Measurements from ENCODE around the gene ZNF598. TPM values are rescaled to one million over a fixed set of nuclear protein-coding genes. Genes with fewer than 3 reads are reported as not detected.

The ZNF598 gene
- total and polyA plus RNA-seq, 2 of the 13 experiments (the other 11 are each of a cell fraction or from before 2014, with no cell fraction given), result 13.5 to 14.2 TPM

DNA sequence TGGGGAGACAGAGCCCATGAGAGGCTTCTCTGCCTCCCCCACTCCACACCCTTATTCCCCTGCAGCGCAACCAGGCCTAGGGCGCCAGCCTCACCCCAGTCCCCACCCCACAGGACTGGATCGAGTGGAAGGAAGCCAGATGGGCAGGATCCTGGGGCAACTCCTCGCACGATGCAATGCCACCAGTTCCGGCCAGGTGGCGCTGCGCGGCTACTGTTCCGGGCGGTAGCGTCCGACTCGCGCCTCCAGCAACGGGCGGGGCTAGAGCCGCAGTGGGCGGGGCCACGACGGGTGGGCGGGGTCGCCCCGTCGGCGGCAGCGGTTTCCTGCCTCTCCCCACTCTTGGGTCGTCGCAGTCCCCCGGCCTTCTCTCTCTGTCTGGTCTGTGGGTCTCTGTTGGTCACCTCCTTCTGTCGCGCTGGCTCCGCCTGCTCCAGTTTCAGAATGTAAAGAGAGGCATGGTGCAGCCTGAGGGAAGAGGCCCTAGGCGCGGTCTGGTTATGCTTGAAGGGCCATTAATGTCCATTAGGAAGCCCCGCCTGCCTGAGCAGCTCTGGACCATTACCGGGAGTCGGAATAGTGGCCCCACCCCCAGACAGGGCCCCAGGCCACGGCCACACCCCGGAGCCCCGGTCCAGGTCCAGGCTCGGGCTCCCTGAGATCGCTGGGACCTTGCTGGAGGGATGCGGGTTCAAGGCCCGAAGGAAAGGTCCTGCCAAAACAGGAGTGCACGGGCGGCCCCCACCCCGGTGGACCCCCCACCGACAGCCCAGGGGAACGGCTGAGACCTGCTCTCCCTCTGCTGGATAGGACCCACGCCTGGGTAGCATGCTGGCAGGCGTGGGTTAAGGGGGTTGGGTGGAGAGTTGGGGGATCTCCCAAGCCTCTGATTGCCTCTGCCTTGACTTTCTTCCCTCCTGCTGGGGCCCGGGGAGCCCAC is 13.7 kb upstream of the ZNF598 start (continued):
- TF ChIP-seq, protein P1, sequence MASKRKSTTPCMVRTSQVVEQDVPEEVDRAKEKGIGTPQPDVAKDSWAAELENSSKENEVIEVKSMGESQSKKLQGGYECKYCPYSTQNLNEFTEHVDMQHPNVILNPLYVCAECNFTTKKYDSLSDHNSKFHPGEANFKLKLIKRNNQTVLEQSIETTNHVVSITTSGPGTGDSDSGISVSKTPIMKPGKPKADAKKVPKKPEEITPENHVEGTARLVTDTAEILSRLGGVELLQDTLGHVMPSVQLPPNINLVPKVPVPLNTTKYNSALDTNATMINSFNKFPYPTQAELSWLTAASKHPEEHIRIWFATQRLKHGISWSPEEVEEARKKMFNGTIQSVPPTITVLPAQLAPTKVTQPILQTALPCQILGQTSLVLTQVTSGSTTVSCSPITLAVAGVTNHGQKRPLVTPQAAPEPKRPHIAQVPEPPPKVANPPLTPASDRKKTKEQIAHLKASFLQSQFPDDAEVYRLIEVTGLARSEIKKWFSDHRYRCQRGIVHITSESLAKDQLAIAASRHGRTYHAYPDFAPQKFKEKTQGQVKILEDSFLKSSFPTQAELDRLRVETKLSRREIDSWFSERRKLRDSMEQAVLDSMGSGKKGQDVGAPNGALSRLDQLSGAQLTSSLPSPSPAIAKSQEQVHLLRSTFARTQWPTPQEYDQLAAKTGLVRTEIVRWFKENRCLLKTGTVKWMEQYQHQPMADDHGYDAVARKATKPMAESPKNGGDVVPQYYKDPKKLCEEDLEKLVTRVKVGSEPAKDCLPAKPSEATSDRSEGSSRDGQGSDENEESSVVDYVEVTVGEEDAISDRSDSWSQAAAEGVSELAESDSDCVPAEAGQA (IDR thresholded peaks at IDR 0.05; ENCODE audit: low read depth), result no peak
- TF ChIP-seq, protein P1 (CRISPR knock-in tag; IDR thresholded peaks at IDR 0.05; ENCODE audit: borderline replicate concordance), result no peak
- TF ChIP-seq ERF (CRISPR knock-in tag; IDR thresholded peaks at IDR 0.05) (peak; percentile 80), ATF7-NPFF (CRISPR knock-in tag; IDR thresholded peaks at IDR 0.05; ENCODE audit: low read depth) (no peak), ZNF256 (CRISPR knock-in tag; conservative IDR thresholded peaks at IDR 0.05) (no peak), ZNF446 (CRISPR knock-in tag; IDR thresholded peaks at IDR 0.05) (peak; percentile 62; the same call in 1 of the 2 replicates), ZNF501 (CRISPR knock-in tag; IDR thresholded peaks at IDR 0.05) (peak; percentile 95), EP300 (IDR thresholded peaks at IDR 0.05; ENCODE audit: low read depth in 2 of 2, low read length in 2 of 2) (no peak), EP300 (CRISPR knock-in tag; IDR thresholded peaks at IDR 0.05; ENCODE audit: borderline replicate concordance) (no peak), PITX1 (CRISPR knock-in tag; IDR thresholded peaks at IDR 0.05) (no peak; the same call in 1 of the 2 replicates), ZNF775 (CRISPR knock-in tag; IDR thresholded peaks at IDR 0.05; ENCODE audit: borderline replicate concordance) (no peak), ZNF780A (CRISPR knock-in tag; IDR thresholded peaks at IDR 0.05) (no peak), PCBP1 (IDR thresholded peaks at IDR 0.05; ENCODE audit: borderline replicate concordance, low read depth, low read length) (0 out of 2 replicates have a peak, but pooled peaks have one; percentile 16), MTF2 (CRISPR knock-in tag; IDR thresholded peaks at IDR 0.05; ENCODE audit: borderline replicate concordance) (no peak)
- TF ChIP-seq, protein P2, sequence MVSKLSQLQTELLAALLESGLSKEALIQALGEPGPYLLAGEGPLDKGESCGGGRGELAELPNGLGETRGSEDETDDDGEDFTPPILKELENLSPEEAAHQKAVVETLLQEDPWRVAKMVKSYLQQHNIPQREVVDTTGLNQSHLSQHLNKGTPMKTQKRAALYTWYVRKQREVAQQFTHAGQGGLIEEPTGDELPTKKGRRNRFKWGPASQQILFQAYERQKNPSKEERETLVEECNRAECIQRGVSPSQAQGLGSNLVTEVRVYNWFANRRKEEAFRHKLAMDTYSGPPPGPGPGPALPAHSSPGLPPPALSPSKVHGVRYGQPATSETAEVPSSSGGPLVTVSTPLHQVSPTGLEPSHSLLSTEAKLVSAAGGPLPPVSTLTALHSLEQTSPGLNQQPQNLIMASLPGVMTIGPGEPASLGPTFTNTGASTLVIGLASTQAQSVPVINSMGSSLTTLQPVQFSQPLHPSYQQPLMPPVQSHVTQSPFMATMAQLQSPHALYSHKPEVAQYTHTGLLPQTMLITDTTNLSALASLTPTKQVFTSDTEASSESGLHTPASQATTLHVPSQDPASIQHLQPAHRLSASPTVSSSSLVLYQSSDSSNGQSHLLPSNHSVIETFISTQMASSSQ (IDR thresholded peaks at IDR 0.05; ENCODE audit: low read depth), result no peak
- TF ChIP-seq, protein P2 (CRISPR knock-in tag; IDR thresholded peaks at IDR 0.05; ENCODE audit: borderline replicate concordance), result no peak; the same call in 1 of the 2 replicates
- TF ChIP-seq, protein P3, sequence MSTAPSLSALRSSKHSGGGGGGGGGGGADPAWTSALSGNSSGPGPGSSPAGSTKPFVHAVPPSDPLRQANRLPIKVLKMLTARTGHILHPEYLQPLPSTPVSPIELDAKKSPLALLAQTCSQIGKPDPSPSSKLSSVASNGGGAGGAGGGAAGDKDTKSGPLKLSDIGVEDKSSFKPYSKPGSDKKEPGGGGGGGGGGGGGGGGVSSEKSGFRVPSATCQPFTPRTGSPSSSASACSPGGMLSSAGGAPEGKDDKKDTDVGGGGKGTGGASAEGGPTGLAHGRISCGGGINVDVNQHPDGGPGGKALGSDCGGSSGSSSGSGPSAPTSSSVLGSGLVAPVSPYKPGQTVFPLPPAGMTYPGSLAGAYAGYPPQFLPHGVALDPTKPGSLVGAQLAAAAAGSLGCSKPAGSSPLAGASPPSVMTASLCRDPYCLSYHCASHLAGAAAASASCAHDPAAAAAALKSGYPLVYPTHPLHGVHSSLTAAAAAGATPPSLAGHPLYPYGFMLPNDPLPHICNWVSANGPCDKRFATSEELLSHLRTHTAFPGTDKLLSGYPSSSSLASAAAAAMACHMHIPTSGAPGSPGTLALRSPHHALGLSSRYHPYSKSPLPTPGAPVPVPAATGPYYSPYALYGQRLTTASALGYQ (CRISPR knock-in tag; IDR thresholded peaks at IDR 0.05), result no peak

All from HepG2 (cell line).